Fibroblast of mammary gland (primary cell): ENCODE results near the gene LAMA2.

ENCODE experiments used
- DNase-seq: peaks from one replicate; pipeline ENCODE4 v3.0.0-alpha.2; 2010; ENCODE audit warnings: low read depth
- H3K4me3 ChIP-seq: 2 replicates; pipeline ENCODE4 v1.5.1; 2011; ENCODE audit warnings: low read depth, mild to moderate bottlenecking, low read length, moderate library complexity; ENCODE audit not compliant: control insufficient read depth
- TF ChIP-seq, protein P1 (sequence below): conservative IDR thresholded peaks from 2 replicates; pipeline ENCODE4 v1.5.1; 2011; ENCODE audit warnings: low read depth, low read length, inconsistent platforms; ENCODE audit not compliant: control insufficient read depth, insufficient read depth

The LAMA2 gene

DNA sequence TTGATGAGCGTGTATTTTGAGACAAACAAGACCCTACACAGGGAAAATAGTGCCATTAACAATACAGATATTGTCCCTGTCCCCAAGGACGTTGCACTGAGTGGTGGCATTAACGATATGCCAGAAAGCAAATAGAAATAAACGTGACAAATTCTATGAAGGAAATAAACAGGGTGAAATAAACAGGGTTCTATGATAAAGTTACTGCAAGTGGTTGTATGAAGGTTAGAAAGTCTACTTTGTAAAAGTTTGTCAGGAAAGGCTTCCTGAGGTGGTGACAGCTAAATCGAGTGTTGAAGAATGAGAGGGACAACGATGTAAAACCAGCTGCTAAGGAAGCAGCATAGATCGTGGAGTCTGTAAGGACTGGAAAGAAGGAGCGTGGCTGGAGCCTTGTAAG is 380.2 kb downstream of the LAMA2 start:
- no peak for DNase-seq
- H3K4me3 ChIP-seq: no peak overlapping the region
- TF ChIP-seq, protein P1, sequence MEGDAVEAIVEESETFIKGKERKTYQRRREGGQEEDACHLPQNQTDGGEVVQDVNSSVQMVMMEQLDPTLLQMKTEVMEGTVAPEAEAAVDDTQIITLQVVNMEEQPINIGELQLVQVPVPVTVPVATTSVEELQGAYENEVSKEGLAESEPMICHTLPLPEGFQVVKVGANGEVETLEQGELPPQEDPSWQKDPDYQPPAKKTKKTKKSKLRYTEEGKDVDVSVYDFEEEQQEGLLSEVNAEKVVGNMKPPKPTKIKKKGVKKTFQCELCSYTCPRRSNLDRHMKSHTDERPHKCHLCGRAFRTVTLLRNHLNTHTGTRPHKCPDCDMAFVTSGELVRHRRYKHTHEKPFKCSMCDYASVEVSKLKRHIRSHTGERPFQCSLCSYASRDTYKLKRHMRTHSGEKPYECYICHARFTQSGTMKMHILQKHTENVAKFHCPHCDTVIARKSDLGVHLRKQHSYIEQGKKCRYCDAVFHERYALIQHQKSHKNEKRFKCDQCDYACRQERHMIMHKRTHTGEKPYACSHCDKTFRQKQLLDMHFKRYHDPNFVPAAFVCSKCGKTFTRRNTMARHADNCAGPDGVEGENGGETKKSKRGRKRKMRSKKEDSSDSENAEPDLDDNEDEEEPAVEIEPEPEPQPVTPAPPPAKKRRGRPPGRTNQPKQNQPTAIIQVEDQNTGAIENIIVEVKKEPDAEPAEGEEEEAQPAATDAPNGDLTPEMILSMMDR: no peak

DNA sequence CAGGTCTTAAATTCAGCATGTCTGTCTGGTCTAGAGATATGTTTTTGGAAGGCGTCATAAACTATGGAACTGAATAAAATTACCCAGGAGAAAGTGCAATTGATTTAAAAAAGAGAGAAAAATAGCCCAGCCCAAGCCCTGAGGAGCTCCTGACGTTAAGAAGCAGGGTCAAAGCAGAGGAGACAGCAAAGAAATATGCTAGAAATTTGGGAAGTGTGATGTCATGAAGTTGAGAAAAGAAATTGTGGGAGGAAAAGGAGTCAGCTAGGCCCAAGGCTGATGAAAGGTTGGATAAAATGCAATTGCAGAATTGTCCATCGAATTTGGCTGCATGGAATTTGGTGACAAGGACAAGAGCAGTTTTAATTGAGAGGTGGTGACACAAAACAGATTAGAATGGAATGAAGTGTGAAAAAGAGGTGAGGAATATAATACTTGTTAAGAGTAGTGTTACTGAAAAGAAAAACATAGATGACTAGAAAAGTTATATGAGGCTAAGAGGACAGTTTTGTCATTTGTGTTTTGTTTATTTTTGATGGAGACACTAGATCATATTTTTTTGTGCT is 381.6 kb downstream of the LAMA2 start:
- TF ChIP-seq, protein P1: no peak
- H3K4me3 ChIP-seq: no peak overlapping the region
- DNase-seq: no peak

DNA sequence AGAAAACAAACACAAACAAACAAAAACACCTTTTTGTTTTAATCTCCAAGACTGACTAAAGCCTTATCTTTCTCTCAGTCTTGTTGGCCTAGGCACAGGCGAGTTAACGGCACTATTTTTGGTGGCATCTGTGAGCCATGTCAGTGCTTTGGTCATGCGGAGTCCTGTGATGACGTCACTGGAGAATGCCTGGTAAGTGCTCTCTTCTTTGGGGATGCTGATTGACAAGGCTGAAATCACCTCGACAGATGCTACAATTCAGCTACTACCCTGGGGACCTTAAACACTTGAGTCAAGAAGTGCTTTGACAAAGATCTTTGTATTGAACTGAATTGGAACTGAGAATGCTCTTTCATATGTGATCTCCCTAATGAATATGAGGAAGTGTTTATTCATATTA is 384.1 kb downstream of the LAMA2 start:
- H3K4me3 ChIP-seq: no peak overlapping the region
- no peak for DNase-seq
- TF ChIP-seq, protein P1: no peak

DNA sequence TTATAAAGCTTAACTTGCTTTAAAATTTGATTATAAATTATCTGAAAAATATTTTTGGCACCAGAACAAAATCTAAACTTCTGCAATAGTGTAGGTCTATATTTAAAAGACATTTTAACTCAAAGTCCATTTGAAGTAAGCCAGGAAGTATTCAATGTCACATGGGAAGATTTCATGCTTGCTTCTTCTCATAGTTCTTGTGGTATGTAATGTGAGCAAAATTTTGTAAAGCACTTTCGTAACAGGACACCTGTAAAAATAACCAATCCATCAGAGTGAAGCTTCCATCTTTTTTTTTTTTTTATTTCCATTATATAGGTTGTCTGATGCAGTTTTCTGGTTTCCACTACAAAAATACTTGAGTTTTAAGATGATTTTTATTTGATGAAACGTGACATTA is 386.1 kb downstream of the LAMA2 start:
- no peak for DNase-seq
- H3K4me3 ChIP-seq: no peak overlapping the region
- TF ChIP-seq, protein P1: no peak

DNA sequence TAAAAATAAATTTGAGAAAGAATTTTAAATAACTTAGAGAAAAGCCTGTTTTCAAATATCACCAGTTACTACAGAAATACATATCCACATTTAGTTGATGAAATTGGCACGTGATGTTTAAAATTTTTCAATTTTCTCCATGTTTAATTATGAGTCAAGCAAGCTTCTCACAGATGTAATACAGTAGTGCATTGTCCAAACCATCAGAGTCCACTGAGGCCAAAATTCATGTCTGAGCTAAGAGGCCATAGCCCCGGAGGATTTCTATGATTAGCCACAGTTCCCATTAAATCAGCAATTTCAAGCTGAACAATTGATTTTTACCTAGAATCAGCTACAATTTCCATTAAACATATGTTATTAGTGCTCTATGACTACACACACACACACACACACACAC is 387.0 kb downstream of the LAMA2 start:
- TF ChIP-seq, protein P1: no peak
- DNase-seq: no peak
- H3K4me3 ChIP-seq: no peak overlapping the region

DNA sequence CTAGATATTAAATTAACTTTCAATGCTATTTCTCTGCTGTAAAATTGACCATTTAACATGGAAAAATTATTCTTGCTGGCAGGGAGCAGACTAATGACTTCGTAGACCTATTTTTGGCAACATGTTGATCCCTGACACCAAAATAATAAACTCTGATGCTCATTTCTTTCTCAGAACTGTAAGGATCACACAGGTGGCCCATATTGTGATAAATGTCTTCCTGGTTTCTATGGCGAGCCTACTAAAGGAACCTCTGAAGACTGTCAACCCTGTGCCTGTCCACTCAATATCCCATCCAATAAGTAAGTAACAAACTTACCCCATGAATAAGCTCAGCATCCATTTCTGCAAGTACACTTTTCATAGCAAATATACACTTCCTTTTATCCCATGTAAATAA is 387.5 kb downstream of the LAMA2 start:
- no peak for DNase-seq
- TF ChIP-seq, protein P1: no peak

DNA sequence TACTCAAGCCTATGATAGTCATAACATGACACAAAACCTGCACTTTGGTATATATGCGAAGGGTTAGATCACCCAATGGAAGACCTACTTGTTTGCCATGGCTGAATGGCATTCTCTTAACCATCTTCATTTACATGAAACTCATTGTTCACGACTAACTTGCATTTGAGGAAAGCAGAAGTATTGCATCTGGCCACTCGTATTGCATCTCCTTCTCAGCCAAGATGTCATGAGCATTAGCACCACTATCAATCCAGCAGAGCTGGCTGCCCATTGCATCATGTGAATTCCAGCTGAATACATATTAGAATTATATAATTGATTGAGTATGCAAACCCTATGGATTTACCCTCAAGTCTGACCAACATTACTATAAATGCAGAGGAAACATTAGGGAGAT is 390.2 kb downstream of the LAMA2 start:
- DNase-seq: no peak
- TF ChIP-seq, protein P1: no peak
- H3K4me3 ChIP-seq: no peak overlapping the region

More for the DNA sequence above, 387.5 kb downstream of the LAMA2 start:
- H3K4me3 ChIP-seq: no peak overlapping the region
